SJCRH30 (cell line): ENCODE data around the gene WDR27. TPM values are rescaled to one million over a fixed set of nuclear protein-coding genes. Genes with fewer than 3 reads are reported as not detected.
A peak's percentile ranks its signal among the peaks of the same experiment; 100 is the strongest.

Source experiments
- DNase-seq, 2 experiments: peaks; one replicate each; pipeline ENCODE4 v3.0.0-alpha.2; 2015 to 2020
- H3K27ac ChIP-seq: fragments of 250-450 bp; sonication (Bioruptor Pico); 2 replicates; pipeline ENCODE4 v1.5.1; 2020; ENCODE audit warnings: mild to moderate bottlenecking, moderate library complexity
- H3K27me3 ChIP-seq: fragments of 250-450 bp; sonication (Bioruptor Pico); 2 replicates; pipeline ENCODE4 v1.5.1; 2020; ENCODE audit warnings: mild to moderate bottlenecking, moderate library complexity
- H3K36me3 ChIP-seq: fragments of 250-450 bp; sonication (Bioruptor Pico); 2 replicates; pipeline ENCODE4 v1.5.1; 2020; ENCODE audit warnings: mild to moderate bottlenecking, moderate library complexity
- H3K4me1 ChIP-seq: fragments of 250-450 bp; sonication (Bioruptor Pico); 2 replicates; pipeline ENCODE4 v1.5.1; 2020; ENCODE audit warnings: mild to moderate bottlenecking, moderate library complexity
- H3K4me3 ChIP-seq: fragments of 250-450 bp; sonication (Bioruptor Pico); 2 replicates; pipeline ENCODE4 v1.5.1; 2020; ENCODE audit warnings: mild to moderate bottlenecking, moderate library complexity
- H3K9me3 ChIP-seq: fragments of 250-450 bp; sonication (Bioruptor Pico); replicated peaks from 2 replicates; pipeline ENCODE4 v1.5.1; 2020; ENCODE audit warnings: mild to moderate bottlenecking, moderate library complexity
- total RNA-seq: library from RNA; depleted of rRNA; stranded (reverse); fragments of >200 nt; shearing (Covaris generic); gene quantifications from 2 replicates; pipeline ENCODE4 v1.2.3, GENCODE V29; 2014

WDR27 gene
- total RNA-seq, 1 experiment from 2014 or later: 38.1 TPM

- Histone ChIP-seq H3K4me1 (no peaks in the 10 kb centered on the region), H3K27ac (no peak overlapping the region), H3K4me3 (no peak overlapping the region), H3K27me3 (no peaks in the 10 kb centered on the region), H3K9me3 (no peaks in the 10 kb centered on the region), H3K36me3 (peaks cover 9% of the 10 kb centered on the region; the same call in 1 of the 2 replicates)
- DNase-seq: no peak
Measured at GRCh38 chr6:169627736-169628607, 73.9 kb downstream of the WDR27 start.

GRCh38 chr6:169626649-169627048, 75.2 kb downstream of the WDR27 start:
- H3K27me3 ChIP-seq: no peaks in the 10 kb centered on the region
- no peaks in the 10 kb centered on the region for H3K4me1 ChIP-seq
- no peaks in the 10 kb centered on the region for H3K9me3 ChIP-seq
- DNase-seq: no peak
- no peak overlapping the region for H3K4me3 ChIP-seq
- H3K27ac ChIP-seq: no peak overlapping the region
- peaks cover 7% of the 10 kb centered on the region; the same call in 1 of the 2 replicates for H3K36me3 ChIP-seq

- H3K36me3 ChIP-seq: peaks cover 7% of the 10 kb centered on the region; the same call in 1 of the 2 replicates
- H3K9me3 ChIP-seq: no peaks in the 10 kb centered on the region
- peaks cover under 1% of the 10 kb centered on the region; the same call in 1 of the 2 replicates for H3K4me1 ChIP-seq
- H3K4me3 ChIP-seq: no peak overlapping the region
- no peak for DNase-seq
- no peak overlapping the region for H3K27ac ChIP-seq
- no peaks in the 10 kb centered on the region for H3K27me3 ChIP-seq
Measured at GRCh38 chr6:169626169-169626568, 75.7 kb downstream of the WDR27 start.

GRCh38 chr6:169625376-169625775, 76.5 kb downstream of the WDR27 start:
- DNase-seq: no peak
- Histone ChIP-seq H3K9me3 (no peaks in the 10 kb centered on the region), H3K36me3 (peaks cover 7% of the 10 kb centered on the region; the same call in 1 of the 2 replicates), H3K27ac (no peak overlapping the region), H3K27me3 (no peaks in the 10 kb centered on the region), H3K4me3 (no peak overlapping the region), H3K4me1 (peaks cover 9% of the 10 kb centered on the region)

DNA sequence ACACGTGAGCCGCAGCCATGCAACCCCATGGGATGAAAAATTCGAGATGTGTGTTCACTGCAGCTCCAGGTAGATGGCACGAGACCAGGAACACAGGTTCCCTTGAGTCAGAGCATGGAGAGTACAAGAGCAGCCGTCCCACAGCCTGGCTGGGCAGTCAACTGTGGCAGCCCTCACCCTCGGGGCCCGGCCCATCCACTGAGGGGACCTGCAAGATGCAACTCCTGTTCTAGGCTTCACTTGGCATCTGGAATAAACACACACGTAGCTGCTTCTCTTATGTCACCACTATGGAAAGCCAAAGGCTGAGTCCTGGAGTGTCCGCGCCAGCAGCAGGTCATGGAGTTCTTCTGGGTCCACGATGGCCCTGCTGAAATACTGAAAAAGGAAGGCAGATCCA, 77.0 kb downstream of the WDR27 start:
- Histone ChIP-seq H3K27me3 (no peaks in the 10 kb centered on the region), H3K4me3 (no peak overlapping the region), H3K36me3 (peaks cover 7% of the 10 kb centered on the region; the same call in 1 of the 2 replicates), H3K9me3 (no peaks in the 10 kb centered on the region), H3K4me1 (peaks cover 15% of the 10 kb centered on the region), H3K27ac (no peak overlapping the region)
- DNase-seq: no peak

GRCh38 chr6:169623975-169624374, 77.9 kb downstream of the WDR27 start:
- DNase-seq: no peak
- H3K4me1 ChIP-seq: peaks cover 23% of the 10 kb centered on the region
- peaks cover 7% of the 10 kb centered on the region; the same call in 1 of the 2 replicates for H3K36me3 ChIP-seq
- H3K9me3 ChIP-seq: no peaks in the 10 kb centered on the region
- H3K27me3 ChIP-seq: no peaks in the 10 kb centered on the region
- H3K4me3 ChIP-seq: no peak overlapping the region
- no peak overlapping the region for H3K27ac ChIP-seq

- Histone ChIP-seq H3K27ac (no peak overlapping the region), H3K27me3 (no peaks in the 10 kb centered on the region), H3K9me3 (no peaks in the 10 kb centered on the region), H3K4me3 (no peak overlapping the region), H3K4me1 (peaks cover 29% of the 10 kb centered on the region), H3K36me3 (peaks cover 7% of the 10 kb centered on the region; the same call in 1 of the 2 replicates)
- no peak for DNase-seq
Measured at GRCh38 chr6:169623343-169623742, 78.5 kb downstream of the WDR27 start.

- DNase-seq: no peak
- H3K9me3 ChIP-seq: no peaks in the 10 kb centered on the region
- peaks cover 36% of the 10 kb centered on the region for H3K4me1 ChIP-seq
- H3K4me3 ChIP-seq: no peak overlapping the region
- peaks cover 7% of the 10 kb centered on the region; the same call in 1 of the 2 replicates for H3K36me3 ChIP-seq
- H3K27ac ChIP-seq: no peak overlapping the region
- no peaks in the 10 kb centered on the region for H3K27me3 ChIP-seq
Measured at GRCh38 chr6:169622618-169623017, 79.2 kb downstream of the WDR27 start.

GRCh38 chr6:169621311-169621710, 80.5 kb downstream of the WDR27 start:
- Histone ChIP-seq H3K27me3 (no peaks in the 10 kb centered on the region), H3K27ac (no peak overlapping the region), H3K36me3 (peaks cover 7% of the 10 kb centered on the region; the same call in 1 of the 2 replicates), H3K9me3 (no peaks in the 10 kb centered on the region; the same call in 1 of the 2 replicates), H3K4me3 (no peak overlapping the region), H3K4me1 (peaks cover 37% of the 10 kb centered on the region)
- DNase-seq: no peak

- peaks cover 7% of the 10 kb centered on the region; the same call in 1 of the 2 replicates for H3K36me3 ChIP-seq
- no peak overlapping the region for H3K4me3 ChIP-seq
- H3K4me1 ChIP-seq: peaks cover 37% of the 10 kb centered on the region
- peak overlapping the region; percentile 99 for H3K27ac ChIP-seq
- no peaks in the 10 kb centered on the region for H3K27me3 ChIP-seq
- peak; percentile 48 to 72 for DNase-seq
- no peaks in the 10 kb centered on the region; the same call in 1 of the 2 replicates for H3K9me3 ChIP-seq
Measured at GRCh38 chr6:169620171-169621130, 81.4 kb downstream of the WDR27 start.

- peaks cover 37% of the 10 kb centered on the region for H3K4me1 ChIP-seq
- H3K4me3 ChIP-seq: no peak overlapping the region
- H3K36me3 ChIP-seq: peaks cover 3% of the 10 kb centered on the region; the same call in 1 of the 2 replicates
- peak overlapping the region; percentile 99 for H3K27ac ChIP-seq
- H3K9me3 ChIP-seq: no peaks in the 10 kb centered on the region; the same call in 1 of the 2 replicates
- no peaks in the 10 kb centered on the region for H3K27me3 ChIP-seq
- peak; percentile 54 to 79 for DNase-seq
Measured at GRCh38 chr6:169619650-169620049, 82.2 kb downstream of the WDR27 start.

- no peaks in the 10 kb centered on the region; the same call in 1 of the 2 replicates for H3K9me3 ChIP-seq
- H3K27ac ChIP-seq: peak overlapping the region; percentile 99
- no peak overlapping the region for H3K4me3 ChIP-seq
- H3K4me1 ChIP-seq: peaks cover 37% of the 10 kb centered on the region
- no peaks in the 10 kb centered on the region; the same call in 1 of the 2 replicates for H3K36me3 ChIP-seq
- DNase-seq: peak in 1 of 2 experiments; percentile 60
- H3K27me3 ChIP-seq: no peaks in the 10 kb centered on the region
Measured at GRCh38 chr6:169618526-169619490, 83.0 kb downstream of the WDR27 start.

- Histone ChIP-seq H3K4me3 (no peak overlapping the region), H3K36me3 (no peaks in the 10 kb centered on the region), H3K27me3 (no peaks in the 10 kb centered on the region), H3K27ac (peak overlapping the region; percentile 99), H3K4me1 (peaks cover 37% of the 10 kb centered on the region), H3K9me3 (no peaks in the 10 kb centered on the region; the same call in 1 of the 2 replicates)
- DNase-seq: no peak
Measured at GRCh38 chr6:169617562-169617961, 84.3 kb downstream of the WDR27 start.
